Adrenal gland (tissue), 12 donors: ENCODE data around the gene CTTNBP2NL. TPM values are rescaled to one million over a fixed set of nuclear protein-coding genes. Genes with fewer than 3 reads are reported as not detected.
"Not testable (repeated sequence)": the region's sequence is repeated elsewhere in the genome, so short reads cannot be mapped to it uniquely, and the experiment has no call there.

ENCODE experiments used
- DNase-seq, 7 donors: peaks; one replicate each; pipeline ENCODE4 v3.0.0-alpha.2; 2019 to 2020
- H3K27ac ChIP-seq, 5 donors: fragments of 200-600 bp; sonication (generic) in 4 of 5; 1 replicate in 3 of 5; 2 replicates in 2 of 5; pipeline versions ENCODE4 v1.5.1 to v1.8.0; 2016 to 2020; ENCODE audit warnings: mild to moderate bottlenecking in 1 of 5
- H3K27me3 ChIP-seq: fragments of 200-600 bp; 2 replicates; pipeline ENCODE4 v1.8.0; 2021
- H3K36me3 ChIP-seq, 2 donors: fragments of 200-600 bp; replicated peaks in 1 of 2; 1 replicate in 1 of 2; 2 replicates in 1 of 2; pipeline versions ENCODE4 v1.5.1 to v1.8.0; 2018 to 2022
- H3K4me1 ChIP-seq, 2 donors: fragments of 200-600 bp; replicated peaks in 1 of 2; 1 replicate in 1 of 2; 2 replicates in 1 of 2; pipeline versions ENCODE4 v1.5.1 to v1.8.0; 2018 to 2021
- H3K4me3 ChIP-seq, 4 donors: fragments of 200-600 bp; sonication (generic) in 3 of 4; one replicate each; pipeline ENCODE4 v1.5.1; 2016 to 2018
- H3K9me3 ChIP-seq, 3 donors: fragments of 200-600 bp; sonication (generic) in 1 of 3; replicated peaks in 1 of 3; 1 replicate in 2 of 3; 2 replicates in 1 of 3; pipeline versions ENCODE4 v1.5.1 to v1.8.0; 2016 to 2021
- CTCF ChIP-seq, 6 experiments: fragments of 450-650 bp in 4 of 6; fragments of 200-600 bp in 2 of 6; sonication (generic) in 1 of 6; IDR thresholded peaks; 1 replicate in 5 of 6; 2 replicates in 1 of 6; pipeline versions ENCODE4 v1.5.1 to v1.8.0; 2016 to 2021; ENCODE audit warnings: antibody characterized with exemption in 6 of 6, mild to moderate bottlenecking in 2 of 6, moderate library complexity in 1 of 6
- POLR2A ChIP-seq, 2 donors: fragments of 450-650 bp; IDR thresholded peaks; one replicate each; pipeline ENCODE4 v1.6.1; 2017; ENCODE audit warnings: antibody characterized with exemption in 2 of 2, mild to moderate bottlenecking in 2 of 2, moderate library complexity in 1 of 2
- WGBS, 4 donors: extraction: QIAGEN DNeasy Blood & Tissue Kit in 2 of 4; methylation state at CpG; one replicate each; pipeline versions ENCODE4 v1.1.5 to v1.1.7; 2013 to 2017; 5-methylcytosine and 5-hydroxymethylcytosine counted together
- intact Hi-C, 2 donors: fragments of 100-400 bp; cut with DNase I; formaldehyde crosslinking; loops; one replicate each; pipeline versions ENCODE4 v1.14.1 to v1.15.0; 2022 to 2023
- polyA plus RNA-seq, 3 donors: library from polyadenylated mRNA; stranded (reverse); fragments of 200-250 nt in 2 of 3; fragments of 350-450 nt in 1 of 3; fragmentation: Illumina TruSeq in 1 of 3; extraction: RNeasy Lipid Tissue Mini Kit (QIAGEN cat#74804) in 1 of 3; gene quantifications; one replicate each; pipeline ENCODE4 v1.2.3, GENCODE V29; 2013 to 2014
- total RNA-seq, 9 donors: library from RNA; depleted of rRNA in 4 of 9; stranded (reverse); fragments of >200 nt in 4 of 9; fragments of 120-200 nt in 1 of 9; fragmentation: NEBNext Ultra II Directional in 1 of 9; extraction: Animal tissue kit (Norgen Biotek cat#: 25700) in 1 of 9; gene quantifications; one replicate each; pipeline versions ENCODE4 v1.1.0 to v1.2.4, GENCODE V29; 2013 to 2023
- donor health status: healthy with polysubstance abuse.
- donor health status: Bipolar disorder and iron deficiency.
- donor health status: DM: yes; HTN: yes; CAD: no.
- donor health status: DM: no; HTN: no; CAD: no.
- donor health status: DM: no; HTN: no; CAD: no.
- donor health status: DM: yes; HTN: yes; CAD: no.

The CTTNBP2NL gene
- total and polyA plus RNA-seq, 12 donors: 2.5 to 22.0 (median 9.9) TPM

DNA sequence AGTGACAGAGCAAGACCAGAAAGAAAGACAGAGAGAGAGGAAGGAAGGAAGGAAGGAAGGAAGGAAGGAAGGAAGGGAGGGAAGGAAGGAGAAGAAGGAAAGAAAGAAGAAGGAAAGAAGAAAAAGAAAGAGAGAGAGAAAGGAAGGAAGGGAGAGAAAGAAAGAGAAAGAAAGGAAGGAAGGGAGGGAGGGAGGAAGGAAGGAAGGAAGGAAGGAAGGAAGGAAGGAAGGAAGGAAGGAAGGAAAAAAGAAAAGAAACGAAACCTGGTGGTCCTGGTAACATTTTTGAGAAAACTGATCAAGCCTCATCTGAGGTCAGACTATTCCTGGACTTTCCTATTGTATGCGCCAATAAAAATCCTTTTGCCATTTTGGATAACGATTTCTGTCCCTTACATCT lies 8.2 kb upstream of the CTTNBP2NL start:
- WGBS, 4 donors: 56 to 76% (median 70%) methylated on average over 3 of the region's 3 CpGs

GRCh38 chr1:112388436-112388835 lies 7.6 kb upstream of the CTTNBP2NL start:
- Histone ChIP-seq H3K36me3 (no peaks in the 10 kb centered on the region), H3K9me3 (no peaks in the 10 kb centered on the region), H3K27ac (no peak overlapping the region), H3K4me1 (peaks cover 5 to 12% of the 10 kb centered on the region in 2 donors), H3K27me3 (no peaks in the 10 kb centered on the region), H3K4me3 (no peak overlapping the region)
- TF ChIP-seq POLR2A (IDR thresholded peaks at IDR 0.05) (no peak), CTCF (IDR thresholded peaks at IDR 0.05) (no peak)
- no peak for DNase-seq
- 28 to 47% (median 32%) methylated on average over 3 of the region's 3 CpGs for WGBS, 4 donors
- intact Hi-C loops: loop anchor here in 1 of 2 donors (5.0 kb wide), 1 partner anchor 319 kb away; the partner anchor contains the start of gene RHOC

More for the DNA sequence above, 8.2 kb upstream of the CTTNBP2NL start:
- Histone ChIP-seq H3K36me3 (no peaks in the 10 kb centered on the region), H3K9me3 (no peaks in the 10 kb centered on the region), H3K4me1 (peaks cover 5 to 8% of the 10 kb centered on the region in 2 donors), H3K27me3 (no peaks in the 10 kb centered on the region), H3K27ac (no peak overlapping the region), H3K4me3 (no peak overlapping the region)
- TF ChIP-seq POLR2A (IDR thresholded peaks at IDR 0.05) (no peak), CTCF (IDR thresholded peaks at IDR 0.05) (no peak)
- intact Hi-C loops: loop anchor here in 1 of 2 donors (5.0 kb wide), 1 partner anchor 319 kb away; the partner anchor contains the start of gene RHOC
- DNase-seq: no peak

- H3K27me3 ChIP-seq: no peaks in the 10 kb centered on the region
- H3K9me3 ChIP-seq: no peaks in the 10 kb centered on the region
- H3K4me1 ChIP-seq: peaks cover 9 to 24% of the 10 kb centered on the region in 2 donors
- no peak overlapping the region for H3K4me3 ChIP-seq
- WGBS, 4 donors: 67 to 80% (median 75%) methylated on average over 5 to 6 of the region's 6 CpGs
- TF ChIP-seq POLR2A (IDR thresholded peaks at IDR 0.05) (no peak), CTCF (IDR thresholded peaks at IDR 0.05) (no peak)
- H3K36me3 ChIP-seq: no peaks in the 10 kb centered on the region
- H3K27ac ChIP-seq: no peak overlapping the region
- intact Hi-C loops: loop anchor here (2.0 to 10.0 kb wide), 4 partner anchors 77 to 318 kb away; partner anchors contain the start of genes CAPZA1 (in 1 of the 2), RHOC (in 1 of the 2) and ST7L (in 1 of the 2)
- no peak for DNase-seq
These were observed 6.3 kb upstream of the CTTNBP2NL start for GRCh38 chr1:112389689-112390088.

DNA sequence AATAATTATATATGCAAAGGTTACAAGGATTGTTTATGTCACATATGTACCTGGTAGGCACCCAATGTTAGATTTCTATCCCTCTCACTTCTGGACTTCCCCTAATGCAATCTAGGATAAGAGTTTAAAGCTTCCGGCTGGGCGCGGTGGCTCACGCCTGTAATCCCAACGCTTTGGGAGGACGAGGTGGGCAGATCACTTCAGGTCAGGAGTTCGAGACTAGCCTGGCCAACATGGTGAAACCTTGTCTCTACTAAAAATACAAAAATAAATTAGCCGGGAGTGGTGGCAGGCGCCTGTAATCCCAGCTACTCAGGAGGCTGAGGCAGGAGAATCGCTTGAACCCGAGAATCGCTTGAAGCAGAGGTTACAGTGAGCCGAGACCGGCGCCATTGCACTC lies 5.7 kb upstream of the CTTNBP2NL start:
- not testable (repeated sequence) for H3K27ac ChIP-seq, H3K27me3 ChIP-seq, H3K9me3 ChIP-seq, H3K36me3 ChIP-seq, DNase-seq
- H3K4me3 ChIP-seq: peak overlapping the region in 1 of 4 donors; percentile 34
- WGBS, 4 donors: 43 to 58% (median 50%) methylated on average over 15 of the region's 15 CpGs
- H3K4me1 ChIP-seq: peaks cover 16 to 31% of the 10 kb centered on the region in 2 donors
- intact Hi-C loops: loop anchor here (2.0 to 10.0 kb wide), 3 partner anchors 76 to 224 kb away; partner anchors contain the start of genes CAPZA1 (in 1 of the 2) and ST7L (in 1 of the 2)
